Right atrium auricular region (tissue), 2 donors: ENCODE results near the gene DACT3. TPM values are rescaled to one million over a fixed set of nuclear protein-coding genes. Genes with fewer than 3 reads are reported as not detected.

Source experiments
- DNase-seq: peaks from one replicate; pipeline ENCODE4 v3.0.0-alpha.2; 2019; ENCODE audit warnings: low spot score
- H3K27ac ChIP-seq, 2 donors: fragments of 200-600 bp; sonication (generic); 1 replicate in 1 of 2; 2 replicates in 1 of 2; pipeline ENCODE4 v1.5.1; 2016 to 2019
- H3K27me3 ChIP-seq, 2 donors: fragments of 200-600 bp; sonication (generic); one replicate each; pipeline versions ENCODE4 v1.5.1 to v1.6.0; 2017 to 2019
- H3K36me3 ChIP-seq: fragments of 200-600 bp; sonication (generic); one replicate; pipeline ENCODE4 v1.5.1; 2016
- H3K4me1 ChIP-seq, 2 donors: fragments of 200-600 bp; sonication (generic); one replicate each; pipeline versions ENCODE4 v1.5.1 to v1.6.0; 2017 to 2019
- H3K4me3 ChIP-seq, 2 donors: fragments of 200-600 bp; sonication (generic); 1 replicate in 1 of 2; 2 replicates in 1 of 2; pipeline ENCODE4 v1.5.1; 2017 to 2019; ENCODE audit warnings: mild to moderate bottlenecking in 1 of 2, moderate library complexity in 1 of 2
- H3K9me3 ChIP-seq, 2 donors: fragments of 200-600 bp; sonication (generic); one replicate each; pipeline ENCODE4 v1.5.1; 2019
- total RNA-seq, 2 donors: library from RNA; depleted of rRNA; stranded (reverse); fragments of >200 nt; gene quantifications; one replicate each; pipeline ENCODE4 v1.1.0, GENCODE V29; 2016
- TF ChIP-seq, protein P1 (sequence below), 2 donors: fragments of 200-600 bp; sonication (generic); IDR thresholded peaks; one replicate each; pipeline ENCODE4 v1.5.1; 2019; ENCODE audit warnings: antibody characterized with exemption in 2 of 2

The DACT3 gene
- total RNA-seq, 2 donors from 2014 or later: 23.5 to 25.9 TPM

DNA sequence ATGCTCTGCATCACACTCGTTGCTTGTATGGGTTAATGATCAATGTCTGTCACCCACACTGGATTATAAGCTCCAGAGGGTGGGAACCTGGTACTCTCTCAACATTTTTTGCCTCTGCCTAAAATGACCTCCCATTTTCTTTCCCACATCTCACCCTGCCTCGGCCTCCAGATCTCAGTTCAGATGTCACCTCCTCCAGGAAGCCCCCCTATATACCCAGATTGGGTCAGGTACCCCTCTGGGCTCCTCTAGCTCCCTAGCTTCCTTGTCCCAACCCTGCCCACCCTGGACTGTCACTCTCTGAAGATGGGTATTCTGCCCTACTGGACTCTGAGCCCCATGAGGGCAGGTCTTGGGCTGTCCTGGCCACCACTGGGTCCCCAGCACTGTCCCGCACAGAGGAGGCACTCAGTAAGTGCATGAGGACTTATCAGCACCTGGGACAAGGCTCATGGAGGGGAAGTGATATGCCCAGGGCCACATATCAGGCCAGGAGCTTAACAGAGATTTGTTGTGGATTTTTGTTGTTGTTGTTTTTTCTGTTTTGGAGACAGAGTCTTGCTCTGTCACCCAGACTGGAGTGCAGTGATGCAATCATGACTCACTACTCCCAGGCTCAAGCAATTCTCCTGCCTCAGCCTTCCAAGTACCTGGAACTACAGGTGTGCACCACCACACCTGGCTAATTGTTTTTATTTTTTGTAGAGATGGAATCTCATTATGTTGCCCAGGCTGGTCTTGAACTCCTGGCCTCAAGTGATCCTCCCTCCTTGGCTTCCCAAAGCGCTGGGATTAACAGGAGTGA lies 32.1 kb upstream of the DACT3 start:
- DNase-seq: no peak
- TF ChIP-seq, protein P1, sequence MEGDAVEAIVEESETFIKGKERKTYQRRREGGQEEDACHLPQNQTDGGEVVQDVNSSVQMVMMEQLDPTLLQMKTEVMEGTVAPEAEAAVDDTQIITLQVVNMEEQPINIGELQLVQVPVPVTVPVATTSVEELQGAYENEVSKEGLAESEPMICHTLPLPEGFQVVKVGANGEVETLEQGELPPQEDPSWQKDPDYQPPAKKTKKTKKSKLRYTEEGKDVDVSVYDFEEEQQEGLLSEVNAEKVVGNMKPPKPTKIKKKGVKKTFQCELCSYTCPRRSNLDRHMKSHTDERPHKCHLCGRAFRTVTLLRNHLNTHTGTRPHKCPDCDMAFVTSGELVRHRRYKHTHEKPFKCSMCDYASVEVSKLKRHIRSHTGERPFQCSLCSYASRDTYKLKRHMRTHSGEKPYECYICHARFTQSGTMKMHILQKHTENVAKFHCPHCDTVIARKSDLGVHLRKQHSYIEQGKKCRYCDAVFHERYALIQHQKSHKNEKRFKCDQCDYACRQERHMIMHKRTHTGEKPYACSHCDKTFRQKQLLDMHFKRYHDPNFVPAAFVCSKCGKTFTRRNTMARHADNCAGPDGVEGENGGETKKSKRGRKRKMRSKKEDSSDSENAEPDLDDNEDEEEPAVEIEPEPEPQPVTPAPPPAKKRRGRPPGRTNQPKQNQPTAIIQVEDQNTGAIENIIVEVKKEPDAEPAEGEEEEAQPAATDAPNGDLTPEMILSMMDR (IDR thresholded peaks at IDR 0.05): no peak
- Histone ChIP-seq H3K4me1 (peaks cover 0 to 4% of the 10 kb centered on the region in 2 donors), H3K27me3 (no peaks in the 10 kb centered on the region), H3K36me3 (peaks cover 85% of the 10 kb centered on the region), H3K4me3 (no peak overlapping the region), H3K9me3 (no peaks in the 10 kb centered on the region), H3K27ac (no peak overlapping the region)

DNA sequence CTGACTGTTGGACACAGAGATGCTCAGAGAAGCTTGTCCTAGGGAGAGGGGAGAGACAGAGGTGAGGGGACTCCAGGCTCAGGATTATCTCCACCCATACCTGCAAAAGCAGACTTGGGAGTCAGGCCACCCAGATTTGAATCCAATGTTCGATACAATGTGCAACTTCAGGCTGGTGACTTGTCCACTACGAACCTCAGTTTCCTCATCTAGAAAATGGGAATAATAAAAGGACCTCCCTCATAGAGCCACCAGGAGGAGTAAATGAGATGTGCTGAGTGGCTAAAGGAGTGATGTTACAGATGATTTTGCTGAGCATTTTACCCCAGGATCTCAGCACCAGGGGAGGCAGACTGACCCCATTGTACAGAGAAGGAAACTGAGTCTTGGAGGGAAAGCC lies 31.0 kb upstream of the DACT3 start:
- Histone ChIP-seq H3K27me3 (no peaks in the 10 kb centered on the region), H3K27ac (no peak overlapping the region), H3K36me3 (peaks cover 97% of the 10 kb centered on the region), H3K4me3 (no peak overlapping the region), H3K9me3 (no peaks in the 10 kb centered on the region), H3K4me1 (no peaks in the 10 kb centered on the region)
- no peak for DNase-seq
- TF ChIP-seq, protein P1 (IDR thresholded peaks at IDR 0.05): no peak

DNA sequence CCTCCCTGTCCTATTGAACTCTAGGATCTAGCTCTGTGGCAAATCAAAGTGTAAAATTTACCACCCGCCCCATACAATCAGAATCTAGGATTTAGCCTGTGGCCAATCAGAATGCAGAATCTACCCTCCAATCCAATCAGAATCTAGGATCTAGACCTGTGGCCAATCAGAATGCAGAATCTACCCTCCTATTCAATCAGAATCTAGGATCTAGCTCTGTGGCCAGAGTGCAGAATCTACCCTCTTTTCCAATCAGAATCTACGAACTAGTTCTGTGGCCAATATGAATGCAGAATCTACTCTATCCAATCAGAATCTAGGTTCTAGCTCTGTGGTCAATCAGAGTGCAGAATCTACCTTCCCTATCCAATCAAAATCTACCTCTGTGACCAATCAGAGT lies 30.1 kb upstream of the DACT3 start:
- Histone ChIP-seq H3K9me3 (no peaks in the 10 kb centered on the region), H3K4me3 (no peak overlapping the region), H3K4me1 (no peaks in the 10 kb centered on the region), H3K27me3 (no peaks in the 10 kb centered on the region), H3K27ac (no peak overlapping the region), H3K36me3 (peaks cover 91% of the 10 kb centered on the region)
- DNase-seq: no peak
- TF ChIP-seq, protein P1 (IDR thresholded peaks at IDR 0.05): no peak

DNA sequence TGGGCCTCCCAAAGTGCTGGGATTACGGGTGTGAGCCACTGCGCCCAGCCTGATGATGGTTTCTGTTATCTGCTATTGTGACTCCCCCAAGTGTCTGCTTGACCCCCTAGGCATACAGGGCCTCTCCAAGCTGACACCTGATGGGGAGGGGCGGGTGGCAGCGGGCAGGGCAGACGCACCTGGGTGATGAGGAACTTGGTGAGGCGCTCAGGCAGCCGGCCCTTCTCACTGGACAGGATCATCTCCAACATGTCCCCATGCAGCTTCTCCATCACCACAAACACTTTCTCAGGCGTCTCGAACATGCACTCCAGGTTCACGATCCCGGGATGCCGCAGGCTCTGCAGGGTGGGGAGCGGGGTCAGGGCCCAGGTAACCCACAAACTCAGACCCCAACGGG lies 28.4 kb upstream of the DACT3 start:
- Histone ChIP-seq H3K4me3 (no peak overlapping the region), H3K27me3 (no peaks in the 10 kb centered on the region), H3K4me1 (no peaks in the 10 kb centered on the region), H3K9me3 (no peaks in the 10 kb centered on the region), H3K27ac (no peak overlapping the region), H3K36me3 (peaks cover 92% of the 10 kb centered on the region)
- no peak for DNase-seq
- TF ChIP-seq, protein P1 (IDR thresholded peaks at IDR 0.05): no peak

DNA sequence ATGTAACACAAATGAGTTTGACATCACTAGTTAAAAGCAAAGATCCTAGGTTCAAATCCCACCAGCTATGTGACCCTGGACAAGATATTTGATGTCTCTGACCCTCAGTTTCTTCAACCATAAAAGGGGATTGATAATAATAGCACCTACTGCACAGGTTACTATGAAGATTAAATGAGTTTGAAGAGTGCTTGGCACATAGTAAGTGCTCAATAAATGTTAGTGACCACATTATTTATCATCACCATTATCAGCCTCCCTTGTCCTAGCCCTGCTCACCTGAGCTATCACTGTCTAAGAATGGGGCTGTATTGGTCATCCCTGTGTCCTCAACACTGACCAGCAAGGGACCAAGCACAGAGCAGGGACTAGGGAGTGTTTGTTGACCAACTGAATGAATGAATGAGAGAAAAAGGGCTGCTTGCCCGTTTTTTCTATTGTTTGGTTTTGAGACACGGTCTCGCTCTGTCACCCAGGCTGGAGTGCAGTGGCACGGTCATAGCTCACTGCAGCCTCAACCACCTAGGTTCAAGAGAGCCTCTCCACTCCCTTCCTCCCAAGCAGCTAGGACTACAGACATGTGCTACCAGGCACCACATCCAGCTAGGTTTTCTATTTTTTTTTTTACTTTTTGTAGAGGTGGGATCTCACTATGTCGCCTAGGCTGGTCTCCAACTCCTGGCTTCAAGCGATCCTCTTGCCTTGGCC lies 26.6 kb upstream of the DACT3 start:
- DNase-seq: no peak
- H3K4me1 ChIP-seq: no peaks in the 10 kb centered on the region
- TF ChIP-seq, protein P1 (IDR thresholded peaks at IDR 0.05): no peak
- no peaks in the 10 kb centered on the region for H3K27me3 ChIP-seq
- H3K4me3 ChIP-seq: no peak overlapping the region
- H3K27ac ChIP-seq: no peak overlapping the region
- H3K36me3 ChIP-seq: peaks cover 84% of the 10 kb centered on the region
- no peaks in the 10 kb centered on the region for H3K9me3 ChIP-seq
